Endothelial cell (in vitro differentiated cells): ENCODE results near the gene LPP. TPM values are rescaled to one million over a fixed set of nuclear protein-coding genes. Genes with fewer than 3 reads are reported as not detected.

Source experiments
- DNase-seq: peaks from one replicate; pipeline ENCODE4 v3.0.0; 2021; ENCODE audit warnings: low spot score
- H3K27ac Mint-ChIP-seq: one replicate; pipeline ENCODE4 v1.8.0; 2021; ENCODE audit warnings: mixed read lengths, inconsistent platforms; ENCODE audit not compliant: unreplicated experiment
- H3K27me3 Mint-ChIP-seq: one replicate; pipeline ENCODE4 v1.8.0; 2021; ENCODE audit warnings: mild to moderate bottlenecking, moderate library complexity, mixed read lengths, inconsistent platforms; ENCODE audit not compliant: unreplicated experiment
- H3K36me3 Mint-ChIP-seq: one replicate; pipeline ENCODE4 v1.8.0; 2021; ENCODE audit warnings: mild to moderate bottlenecking, low read depth, mixed read lengths, inconsistent platforms; ENCODE audit not compliant: unreplicated experiment
- H3K4me1 Mint-ChIP-seq: one replicate; pipeline ENCODE4 v1.8.0; 2021; ENCODE audit warnings: mild to moderate bottlenecking, mixed read lengths, inconsistent platforms; ENCODE audit not compliant: unreplicated experiment
- H3K4me3 Mint-ChIP-seq: one replicate; pipeline ENCODE4 v1.8.0; 2021; ENCODE audit warnings: mild to moderate bottlenecking, mixed read lengths, inconsistent platforms; ENCODE audit not compliant: unreplicated experiment
- H3K9me3 Mint-ChIP-seq: one replicate; pipeline ENCODE4 v1.8.0; 2021; ENCODE audit warnings: mixed read lengths, inconsistent platforms; ENCODE audit not compliant: unreplicated experiment
- total RNA-seq: library from RNA; stranded (reverse); fragmentation: NEBNext Ultra II Directional; extraction: Animal tissue kit (Norgen Biotek cat#: 25700); gene quantifications from one replicate; pipeline ENCODE4 v1.2.1, GENCODE V29; 2021; ENCODE audit not compliant: unreplicated experiment
- TF ChIP-seq, protein P1 (sequence below): fragments of 200-600 bp; sonication (generic); IDR thresholded peaks from one replicate; pipeline ENCODE4 v1.5.0; 2021; ENCODE audit warnings: antibody characterized with exemption; ENCODE audit not compliant: unreplicated experiment

The LPP gene
- total RNA-seq, 1 donor from 2014 or later = 181 TPM

DNA sequence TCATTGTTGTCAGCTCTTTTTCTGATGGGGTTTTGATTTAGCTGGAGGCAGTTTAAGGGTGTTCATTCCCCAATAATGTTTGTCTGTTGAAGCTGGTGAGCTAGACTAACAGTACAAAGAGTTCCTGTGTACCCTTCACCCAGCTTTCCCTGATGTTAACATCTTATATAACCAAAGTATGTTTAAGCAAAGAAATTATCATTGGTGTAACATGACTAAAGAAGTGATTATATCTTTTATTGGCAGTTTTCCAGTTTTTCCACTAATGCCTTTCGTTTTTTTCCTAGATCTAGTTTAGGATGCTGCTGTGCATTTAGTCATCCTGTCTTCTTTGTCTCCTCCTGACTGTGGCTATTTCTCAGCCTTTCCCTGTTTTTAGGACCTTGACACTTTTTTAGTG is 165.6 kb downstream of the LPP start:
- Mint-ChIP-seq H3K9me3 (no peaks in the 10 kb centered on the region), H3K4me3 (no peak overlapping the region), H3K36me3 (peaks cover 5% of the 10 kb centered on the region), H3K27me3 (peaks cover 2% of the 10 kb centered on the region), H3K4me1 (peaks cover 14% of the 10 kb centered on the region), H3K27ac (peak overlapping the region; percentile 64)
- TF ChIP-seq, protein P1, sequence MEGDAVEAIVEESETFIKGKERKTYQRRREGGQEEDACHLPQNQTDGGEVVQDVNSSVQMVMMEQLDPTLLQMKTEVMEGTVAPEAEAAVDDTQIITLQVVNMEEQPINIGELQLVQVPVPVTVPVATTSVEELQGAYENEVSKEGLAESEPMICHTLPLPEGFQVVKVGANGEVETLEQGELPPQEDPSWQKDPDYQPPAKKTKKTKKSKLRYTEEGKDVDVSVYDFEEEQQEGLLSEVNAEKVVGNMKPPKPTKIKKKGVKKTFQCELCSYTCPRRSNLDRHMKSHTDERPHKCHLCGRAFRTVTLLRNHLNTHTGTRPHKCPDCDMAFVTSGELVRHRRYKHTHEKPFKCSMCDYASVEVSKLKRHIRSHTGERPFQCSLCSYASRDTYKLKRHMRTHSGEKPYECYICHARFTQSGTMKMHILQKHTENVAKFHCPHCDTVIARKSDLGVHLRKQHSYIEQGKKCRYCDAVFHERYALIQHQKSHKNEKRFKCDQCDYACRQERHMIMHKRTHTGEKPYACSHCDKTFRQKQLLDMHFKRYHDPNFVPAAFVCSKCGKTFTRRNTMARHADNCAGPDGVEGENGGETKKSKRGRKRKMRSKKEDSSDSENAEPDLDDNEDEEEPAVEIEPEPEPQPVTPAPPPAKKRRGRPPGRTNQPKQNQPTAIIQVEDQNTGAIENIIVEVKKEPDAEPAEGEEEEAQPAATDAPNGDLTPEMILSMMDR = no peak
- no peak for DNase-seq

DNA sequence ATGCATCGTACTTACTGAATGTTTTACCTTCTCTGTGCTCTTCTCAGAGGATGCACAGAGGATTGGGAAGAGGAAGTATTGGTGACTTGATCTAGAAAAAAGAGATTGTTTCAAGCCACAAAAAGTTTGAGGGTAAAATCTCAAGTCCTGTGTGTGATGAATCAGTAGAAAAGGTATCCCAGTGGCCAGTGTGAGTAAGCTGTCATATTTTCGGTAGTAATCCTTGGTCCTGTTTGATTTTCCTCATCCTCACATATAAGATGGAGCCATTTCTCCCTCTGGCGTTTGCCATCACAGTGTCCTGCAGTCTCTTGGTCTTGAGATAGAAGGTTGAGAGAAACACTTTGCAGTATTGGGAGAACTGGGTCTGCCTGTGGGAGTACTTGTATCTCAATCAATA is 166.8 kb downstream of the LPP start:
- peaks cover 2% of the 10 kb centered on the region for H3K27me3 Mint-ChIP-seq
- peaks cover 5% of the 10 kb centered on the region for H3K36me3 Mint-ChIP-seq
- H3K4me1 Mint-ChIP-seq = peaks cover 14% of the 10 kb centered on the region
- H3K27ac Mint-ChIP-seq = peak overlapping the region; percentile 34
- DNase-seq = no peak
- TF ChIP-seq, protein P1 = no peak
- H3K4me3 Mint-ChIP-seq = no peak overlapping the region
- H3K9me3 Mint-ChIP-seq = no peaks in the 10 kb centered on the region

DNA sequence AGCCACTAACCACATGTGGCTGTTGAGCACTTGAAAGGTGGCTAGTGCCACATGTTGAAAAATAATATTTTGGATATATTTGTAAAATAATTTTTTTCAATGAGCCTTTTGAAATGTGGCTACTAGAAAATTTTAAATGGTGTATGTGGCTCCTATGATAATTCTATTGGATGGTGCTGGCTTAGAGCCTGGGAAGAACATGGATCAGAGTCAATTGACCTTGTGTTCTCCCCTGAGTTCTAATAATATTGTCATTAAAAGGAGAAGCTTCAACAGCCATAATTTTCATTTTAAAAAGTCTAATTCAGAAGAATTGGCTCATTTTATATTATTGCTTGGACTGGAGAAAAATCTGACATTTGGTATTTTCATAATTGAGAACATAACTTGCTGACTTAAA is 167.3 kb downstream of the LPP start:
- no peak overlapping the region for H3K27ac Mint-ChIP-seq
- no peaks in the 10 kb centered on the region for H3K9me3 Mint-ChIP-seq
- H3K4me1 Mint-ChIP-seq = peaks cover 14% of the 10 kb centered on the region
- TF ChIP-seq, protein P1 = no peak
- H3K4me3 Mint-ChIP-seq = no peak overlapping the region
- peaks cover 5% of the 10 kb centered on the region for H3K36me3 Mint-ChIP-seq
- H3K27me3 Mint-ChIP-seq = peaks cover 2% of the 10 kb centered on the region
- no peak for DNase-seq

DNA sequence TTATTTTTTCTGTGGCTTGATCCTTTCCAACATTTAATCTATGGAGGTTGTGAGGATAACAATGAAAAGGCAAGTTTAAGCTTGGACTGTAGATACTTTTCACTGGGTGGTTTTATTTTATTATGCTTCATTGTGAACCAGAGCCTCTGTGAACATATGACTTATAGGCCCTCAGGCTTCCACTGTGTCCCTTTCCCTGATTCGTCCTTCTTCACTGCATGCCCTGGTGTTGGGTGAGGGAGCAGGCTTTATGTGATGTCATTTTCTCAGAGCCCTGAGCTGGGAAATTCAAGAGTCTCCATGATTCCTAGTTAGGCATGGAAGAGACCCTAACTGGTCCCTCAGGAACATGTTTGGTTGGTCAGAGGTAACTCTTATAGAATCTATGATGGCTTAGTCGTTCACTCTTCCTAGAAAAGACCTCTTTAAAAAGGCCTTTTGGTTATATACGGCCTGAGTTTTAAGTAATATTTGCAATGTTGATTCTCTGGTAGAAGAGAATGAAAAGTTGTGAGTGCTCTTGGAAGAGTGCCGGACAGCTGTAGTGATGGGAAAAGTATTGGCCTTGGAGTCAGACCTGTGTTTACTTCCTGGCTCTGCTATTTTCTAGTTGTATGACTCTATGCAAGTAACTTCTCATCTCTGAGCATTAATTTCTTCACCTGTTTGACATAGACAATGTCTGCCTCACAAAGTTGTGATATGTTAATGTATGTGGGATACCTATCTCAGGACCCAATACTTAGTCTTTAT is 168.4 kb downstream of the LPP start:
- no peak for DNase-seq
- Mint-ChIP-seq H3K27ac (no peak overlapping the region), H3K4me3 (no peak overlapping the region), H3K27me3 (peaks cover 2% of the 10 kb centered on the region), H3K4me1 (peaks cover 14% of the 10 kb centered on the region), H3K36me3 (peaks cover 5% of the 10 kb centered on the region), H3K9me3 (no peaks in the 10 kb centered on the region)
- TF ChIP-seq, protein P1 = no peak

DNA sequence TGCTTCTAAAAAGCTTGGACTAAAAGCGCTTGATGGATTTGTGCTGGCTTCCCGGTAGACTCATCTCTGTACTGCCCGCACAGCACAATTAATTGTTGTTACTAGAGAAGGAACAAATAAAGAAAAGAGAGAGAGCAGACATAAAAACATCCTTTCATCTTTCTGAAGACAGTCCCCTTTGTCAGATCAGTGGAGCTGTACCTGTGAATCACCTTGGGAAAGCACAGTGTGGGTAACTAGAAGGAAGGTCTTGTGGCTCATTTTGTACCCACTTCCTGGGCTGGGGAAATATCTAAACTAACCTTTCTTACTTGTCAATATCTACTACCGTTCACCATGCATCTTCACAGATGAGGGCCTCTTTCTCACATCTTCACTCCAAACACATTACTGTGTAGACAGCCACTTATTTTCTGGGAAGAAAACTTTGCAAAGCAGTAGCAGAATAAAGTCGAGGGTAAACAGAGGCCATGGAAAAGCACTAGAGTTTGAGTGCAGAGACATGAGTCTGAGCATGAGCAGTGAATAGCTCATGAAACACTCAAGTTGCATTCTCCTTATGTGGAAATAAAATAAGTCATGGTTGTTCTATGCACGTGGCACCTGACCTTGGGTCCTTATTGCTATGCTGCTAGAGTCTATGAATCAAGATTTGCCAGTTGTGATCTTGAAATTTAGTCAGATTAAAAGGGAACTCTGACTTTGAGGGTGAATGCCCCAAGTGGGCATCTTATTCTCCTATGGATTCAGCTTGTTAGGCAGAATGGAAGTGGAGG is 169.3 kb downstream of the LPP start:
- Mint-ChIP-seq H3K4me3 (no peak overlapping the region), H3K9me3 (no peaks in the 10 kb centered on the region), H3K27me3 (no peaks in the 10 kb centered on the region), H3K4me1 (peaks cover 11% of the 10 kb centered on the region), H3K36me3 (no peaks in the 10 kb centered on the region), H3K27ac (no peak overlapping the region)
- no peak for DNase-seq
- TF ChIP-seq, protein P1 = no peak
